NOMO-1 treated with dmso at 0.1 percent for 144 hours (cell line): Measurements from ENCODE around the gene GJB4.
A peak's percentile ranks its signal among the peaks of the same experiment; 100 is the strongest.
"Not testable (repeated sequence)": the region's sequence is repeated elsewhere in the genome, so short reads cannot be mapped to it uniquely, and the experiment has no call there.

Source experiments
- DNase-seq: peaks from one replicate; lab custom pipeline; 2025; ENCODE audit not compliant: unreplicated experiment; lab: John Stamatoyannopoulos, UW

Gene GJB4

GRCh38 chr1:34759503-34760357 is at the start of gene GJB4:
TSS of gene GJB4 (plus strand) at chr1:34759740. CDS start at chr1:34761255, 1,515 bp downstream.
- no peak for DNase-seq

DNA sequence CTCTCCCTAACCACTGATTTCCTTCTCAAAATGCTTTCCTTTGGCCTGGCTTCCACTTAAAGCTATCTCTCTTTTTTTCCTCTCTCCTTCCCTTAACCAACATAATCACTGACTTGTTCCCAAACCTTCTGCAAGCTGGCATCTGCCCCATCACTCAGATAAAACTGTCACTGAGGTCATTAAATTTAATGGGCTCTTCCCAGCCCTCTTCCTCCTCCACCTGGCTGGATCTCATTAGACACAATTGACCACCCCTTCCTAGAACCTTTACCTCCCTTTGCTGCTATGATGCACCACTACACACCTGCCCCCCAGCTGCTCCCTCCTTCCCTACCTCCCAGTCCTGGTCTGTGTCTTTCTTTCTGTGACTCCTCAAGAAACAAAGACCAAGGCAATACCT is 48.7 kb upstream of the GJB4 start:
- no peak for DNase-seq

- no peak for DNase-seq
Measured at GRCh38 chr1:34711485-34711884, 48.1 kb upstream of the GJB4 start.

- DNase-seq = no peak
Measured at GRCh38 chr1:34712007-34712688, 47.4 kb upstream of the GJB4 start.

GRCh38 chr1:34713443-34713842 is 46.1 kb upstream of the GJB4 start:
- DNase-seq = no peak

DNA sequence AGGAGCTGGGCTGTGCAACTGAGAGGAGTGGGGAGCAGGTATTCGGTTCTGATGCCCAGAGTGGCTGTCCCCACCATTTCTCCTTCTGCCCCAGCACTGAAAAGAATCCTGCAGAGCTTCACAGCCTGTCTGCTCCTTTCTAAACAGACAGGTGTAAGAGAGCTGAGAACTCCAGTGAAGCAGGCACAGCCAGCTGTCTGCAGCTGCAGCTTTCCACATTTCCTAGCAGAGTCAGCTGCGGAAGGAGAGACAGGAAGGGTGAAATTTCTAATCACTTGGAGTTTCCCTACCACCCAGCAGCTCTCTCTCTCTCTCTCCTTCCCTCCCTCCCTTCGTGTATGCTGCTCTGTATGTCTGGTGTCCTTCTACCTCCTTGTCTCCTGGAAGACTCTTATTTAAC is 45.2 kb upstream of the GJB4 start:
- DNase-seq = no peak

- no peak for DNase-seq
Measured at GRCh38 chr1:34715139-34715538, 44.4 kb upstream of the GJB4 start.

- no peak for DNase-seq
Measured at GRCh38 chr1:34721241-34721640, 38.3 kb upstream of the GJB4 start.

GRCh38 chr1:34721646-34722355 is 37.7 kb upstream of the GJB4 start:
- no peak for DNase-seq

DNA sequence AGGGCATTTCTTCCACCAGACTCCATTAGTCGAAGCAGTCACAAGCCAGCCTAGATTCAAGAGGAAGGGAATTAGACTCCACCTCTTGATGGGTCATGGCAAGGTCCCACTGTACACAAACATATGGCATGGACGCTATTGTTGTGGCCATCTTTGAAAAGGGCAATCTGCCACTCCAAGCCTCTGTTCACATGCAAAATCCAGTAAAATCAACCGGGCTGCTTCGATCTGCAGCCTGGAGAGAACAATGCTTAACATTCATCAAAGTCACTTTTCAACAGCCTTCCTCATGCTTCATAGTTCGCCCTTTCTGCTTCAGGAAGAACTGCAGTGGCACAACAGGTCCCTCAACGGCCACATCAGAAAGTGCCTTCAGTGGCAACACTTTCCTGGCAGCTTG is 32.7 kb upstream of the GJB4 start:
- no peak for DNase-seq

GRCh38 chr1:34730485-34730884 is 29.1 kb upstream of the GJB4 start:
- no peak for DNase-seq

DNA sequence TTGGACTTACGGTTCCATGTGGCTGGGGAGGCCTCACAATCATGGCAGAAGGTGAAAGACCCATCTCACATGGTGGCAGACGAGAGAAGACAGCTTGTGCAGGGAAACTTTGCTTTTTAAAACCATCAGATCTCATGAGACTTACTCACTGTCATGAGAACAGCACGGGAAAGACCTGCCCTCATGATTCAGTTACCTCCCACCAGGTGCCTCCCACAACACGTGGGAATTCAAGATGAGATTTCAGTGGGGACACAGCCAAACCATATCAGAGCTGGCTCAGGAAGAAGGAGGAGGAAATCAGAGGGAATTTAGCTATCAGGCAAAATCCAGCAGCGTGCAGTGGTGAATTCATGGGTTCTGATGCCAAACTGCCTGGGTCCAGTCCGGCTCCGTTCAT is 26.7 kb upstream of the GJB4 start:
- not testable (repeated sequence) for DNase-seq

DNA sequence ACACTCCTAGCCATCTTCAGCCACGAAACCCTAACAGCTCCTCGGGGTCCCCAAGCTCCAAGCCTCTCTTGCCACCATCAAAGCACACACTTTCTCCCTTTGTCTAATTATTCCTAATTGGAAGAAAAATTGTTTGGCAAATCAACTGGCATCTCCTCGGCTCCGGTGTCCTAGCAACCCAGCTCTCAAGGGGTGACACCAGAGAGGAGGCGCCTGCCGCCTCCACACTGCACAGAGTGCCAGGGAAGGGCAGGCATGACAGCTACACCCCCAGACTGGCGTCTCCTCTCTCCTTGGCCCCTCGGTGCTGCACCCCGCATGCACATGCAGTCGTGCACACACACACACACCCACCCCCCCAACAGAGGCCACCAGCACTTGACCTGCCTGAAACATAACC is 22.8 kb upstream of the GJB4 start:
- no peak for DNase-seq

DNA sequence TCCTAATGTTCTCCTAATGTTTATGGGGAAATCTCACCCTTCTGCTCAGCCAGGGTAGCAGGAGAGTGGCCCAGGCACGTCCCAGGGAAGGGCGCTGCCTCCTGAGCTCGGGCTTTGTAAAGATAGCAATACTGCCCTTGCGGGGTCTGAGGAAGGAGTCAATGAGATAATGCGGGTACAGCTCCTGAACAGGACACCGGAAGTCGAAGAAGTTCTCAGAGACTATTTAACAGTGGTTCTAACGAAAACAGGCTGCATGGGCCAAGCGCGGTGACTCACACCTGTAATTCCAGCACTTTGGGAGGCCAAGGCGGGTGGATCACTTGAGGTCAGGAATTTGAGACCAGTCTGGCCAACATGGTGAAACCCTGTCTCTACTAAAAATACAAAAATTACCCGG is 22.3 kb upstream of the GJB4 start:
- DNase-seq = not testable (repeated sequence)

DNA sequence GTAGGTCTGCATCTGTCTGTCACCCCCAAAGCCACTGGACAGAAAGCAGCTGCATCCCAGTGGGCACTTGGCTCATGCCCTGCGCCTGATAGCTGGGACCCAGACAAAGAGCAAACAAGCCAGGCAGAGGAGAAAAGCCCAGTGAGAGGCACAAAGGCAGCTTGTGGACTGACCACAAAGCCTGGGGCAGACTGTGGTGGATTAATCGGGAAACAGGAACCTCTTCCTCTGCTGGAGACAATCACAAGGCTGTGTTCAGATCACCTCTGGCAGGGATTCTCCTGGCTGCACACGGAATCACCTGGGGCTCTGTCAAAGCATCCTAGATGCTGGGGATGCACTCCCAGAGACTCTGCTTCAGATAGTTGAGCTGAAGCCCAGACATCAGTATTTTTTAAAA is 19.9 kb upstream of the GJB4 start:
- DNase-seq = no peak

- DNase-seq = no peak
Measured at GRCh38 chr1:34740161-34740868, 19.2 kb upstream of the GJB4 start.

- DNase-seq = peak; percentile 30
Measured at GRCh38 chr1:34742667-34743270, 16.8 kb upstream of the GJB4 start.

- no peak for DNase-seq
Measured at GRCh38 chr1:34743775-34744174, 15.8 kb upstream of the GJB4 start.

DNA sequence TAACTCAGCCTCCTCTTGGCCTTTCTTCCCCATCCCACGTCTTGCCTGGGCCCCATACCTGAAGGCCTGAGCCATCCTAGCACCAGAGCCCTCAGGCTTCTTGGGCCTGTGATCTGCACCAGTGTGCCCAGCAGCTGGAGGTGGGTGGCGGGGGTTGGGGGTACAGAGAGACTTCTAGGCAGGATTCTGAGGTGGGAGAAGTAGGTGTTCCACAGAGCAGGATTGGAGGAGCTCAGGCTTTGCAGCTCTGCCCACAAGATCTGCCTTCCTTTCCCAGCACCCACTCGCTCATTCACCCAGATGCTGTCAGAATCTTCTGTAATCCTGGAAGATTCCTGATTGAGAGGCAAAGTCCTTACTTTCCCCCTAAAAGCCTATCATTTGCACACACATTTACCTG is 14.7 kb upstream of the GJB4 start:
- DNase-seq = no peak

GRCh38 chr1:34745666-34746065 is 13.9 kb upstream of the GJB4 start:
- no peak for DNase-seq

- DNase-seq = no peak
Measured at GRCh38 chr1:34746101-34746500, 13.4 kb upstream of the GJB4 start.
